HG03025 (cell line): ENCODE data around the gene DMBT1.

Experiments
- ATAC-seq: cut with Tn5 transposase; IDR thresholded peaks from one replicate; pipeline ENCODE4 v1.9.1; 2021; ENCODE audit warnings: mild to moderate bottlenecking, moderate library complexity; ENCODE audit not compliant: unreplicated experiment, low FRiP score

Gene DMBT1

DNA sequence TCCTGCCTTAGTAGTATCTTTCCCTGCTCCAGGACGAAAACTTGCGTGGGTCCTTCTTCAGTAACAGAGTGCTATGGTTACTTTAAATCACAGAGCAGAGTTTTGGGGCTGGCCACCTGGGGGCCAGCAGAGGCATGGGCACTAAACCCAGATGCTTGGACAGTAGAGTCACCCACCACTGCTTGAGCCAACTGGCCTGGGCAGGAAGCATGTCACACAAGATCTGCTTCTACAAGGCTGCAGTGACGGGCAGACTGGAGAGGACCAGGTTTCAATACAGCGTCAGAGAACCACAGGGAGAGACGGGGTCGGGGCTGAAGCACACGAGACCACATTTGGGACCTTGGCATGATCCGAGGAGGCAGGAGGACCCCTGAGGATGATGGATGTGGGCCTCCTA is 14.3 kb upstream of the DMBT1 start:
- no peak for ATAC-seq

DNA sequence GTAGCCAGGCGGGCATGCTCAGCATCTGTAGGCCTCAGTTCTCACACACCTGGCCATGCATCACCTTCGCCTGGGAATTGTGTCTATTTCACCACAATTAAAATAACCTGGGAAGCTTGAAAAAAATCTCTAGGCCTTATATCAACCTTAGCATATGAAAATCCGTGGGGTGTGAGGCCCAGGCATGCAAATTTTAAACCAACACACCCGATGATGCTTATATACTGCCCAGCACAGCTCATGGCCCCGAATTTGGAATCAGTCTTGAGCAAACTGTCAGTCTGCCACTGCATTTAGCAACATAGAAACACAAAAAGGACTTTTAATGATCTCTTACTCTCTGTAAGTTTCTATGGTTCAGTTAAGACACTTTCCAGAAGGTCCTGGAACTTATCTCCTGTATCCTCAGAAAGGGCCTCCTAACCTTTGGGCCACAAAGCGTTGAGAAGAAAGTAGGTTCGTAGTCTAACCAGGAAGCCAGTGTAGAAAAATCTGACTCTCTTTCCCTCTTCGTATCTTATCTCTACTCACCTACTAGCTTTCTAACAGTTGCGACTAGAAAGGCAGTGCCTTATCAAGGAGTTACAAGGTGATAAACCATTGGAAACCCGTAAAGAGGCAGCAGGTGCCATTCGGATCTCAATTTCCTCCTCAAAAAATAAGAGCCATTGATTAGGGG is 12.0 kb upstream of the DMBT1 start:
- no peak for ATAC-seq

DNA sequence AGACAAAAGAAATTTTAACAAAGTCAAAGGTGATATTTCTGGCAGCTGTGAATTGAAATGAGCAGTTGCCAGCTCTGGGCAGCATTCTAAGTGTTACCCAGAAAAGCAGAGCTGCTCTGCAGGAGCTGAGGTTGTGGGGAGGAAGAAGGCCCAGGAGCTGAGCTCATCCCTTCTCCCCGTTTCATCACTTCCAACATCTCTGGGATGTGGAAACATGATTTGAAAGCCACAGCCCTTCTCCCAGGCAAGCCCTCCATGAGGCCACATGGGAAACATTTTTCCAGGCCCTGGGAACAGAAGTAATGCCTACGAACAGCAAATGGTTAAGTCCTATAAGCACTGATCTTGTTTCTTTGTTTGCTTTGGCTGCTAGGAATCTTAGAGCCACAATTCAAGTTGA is 10.9 kb upstream of the DMBT1 start:
- no peak for ATAC-seq

DNA sequence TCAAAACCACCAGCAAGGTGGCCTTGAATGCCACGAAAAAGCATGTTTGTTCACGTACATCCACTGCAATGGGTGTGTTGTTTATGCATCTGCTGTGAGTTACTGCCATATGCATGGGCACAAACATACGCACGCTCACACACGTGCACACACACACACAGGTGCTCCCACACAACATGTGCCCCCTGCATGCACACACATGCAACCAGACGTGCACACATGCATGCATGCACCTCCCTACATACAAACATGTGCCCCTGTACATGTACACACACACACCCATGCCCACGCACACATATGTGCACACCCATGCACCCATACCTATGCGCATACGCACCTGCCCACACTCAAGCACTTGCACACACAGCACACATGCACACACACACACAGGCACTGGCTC is 10.1 kb upstream of the DMBT1 start:
- no peak for ATAC-seq

DNA sequence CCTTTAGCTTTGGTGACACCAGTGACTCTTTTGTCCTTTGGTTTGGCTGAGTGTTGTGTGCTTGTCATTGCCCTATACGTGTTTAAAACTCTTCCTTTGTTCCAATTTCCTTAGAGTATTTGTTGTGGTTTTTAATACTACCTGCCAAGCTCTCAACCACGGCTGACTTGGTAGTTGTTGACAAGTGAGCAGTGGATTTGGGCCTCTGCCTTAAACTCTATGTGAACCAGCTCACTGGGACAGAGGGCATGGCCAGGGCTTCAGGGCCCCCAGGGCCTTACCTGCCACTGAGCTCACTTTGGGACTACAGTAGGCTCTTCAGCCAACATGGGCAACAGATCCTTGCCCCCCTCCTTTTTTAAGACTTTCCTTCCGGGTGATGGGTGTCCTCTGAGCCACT is 9.6 kb upstream of the DMBT1 start:
- ATAC-seq: no peak

DNA sequence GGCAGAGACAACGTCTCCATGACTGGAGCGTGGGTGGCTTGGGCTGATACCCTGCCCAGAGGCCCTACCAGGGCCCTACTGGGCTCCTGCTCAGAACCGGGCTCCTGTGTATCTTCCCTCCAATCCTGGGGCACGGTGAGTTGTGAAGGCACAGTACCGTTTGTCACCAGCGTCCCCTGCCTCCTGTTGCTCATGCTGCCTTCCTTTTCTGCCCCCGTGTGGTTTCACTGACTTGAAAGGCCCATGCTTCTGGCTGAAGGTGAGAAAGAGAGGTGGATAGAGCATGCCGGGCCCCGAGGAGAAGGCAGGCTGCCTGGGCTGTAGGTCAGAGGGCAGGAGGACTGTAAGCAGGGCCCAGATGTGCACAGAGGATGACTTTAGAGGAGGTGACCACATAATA is 9.1 kb upstream of the DMBT1 start:
- ATAC-seq: no peak

DNA sequence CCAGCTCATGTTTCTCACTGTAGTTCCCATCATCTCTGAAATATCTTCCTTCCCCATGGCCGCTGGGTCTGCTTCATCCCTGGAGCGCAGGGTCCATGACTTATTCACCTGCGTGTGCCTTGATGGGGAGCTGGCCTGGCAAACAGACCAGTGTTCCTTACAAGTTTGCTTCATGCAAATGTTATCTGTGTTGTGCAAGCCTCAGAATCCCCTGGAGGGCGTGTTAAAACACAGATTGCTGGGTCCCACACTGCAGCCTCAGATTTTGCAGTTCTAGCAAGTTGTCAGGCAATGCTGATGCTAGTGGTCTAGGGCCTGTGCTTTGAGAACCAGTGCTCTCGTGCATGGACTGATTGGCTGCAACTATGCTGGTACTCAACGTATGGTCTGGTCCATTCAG is 7.2 kb upstream of the DMBT1 start:
- ATAC-seq: no peak

DNA sequence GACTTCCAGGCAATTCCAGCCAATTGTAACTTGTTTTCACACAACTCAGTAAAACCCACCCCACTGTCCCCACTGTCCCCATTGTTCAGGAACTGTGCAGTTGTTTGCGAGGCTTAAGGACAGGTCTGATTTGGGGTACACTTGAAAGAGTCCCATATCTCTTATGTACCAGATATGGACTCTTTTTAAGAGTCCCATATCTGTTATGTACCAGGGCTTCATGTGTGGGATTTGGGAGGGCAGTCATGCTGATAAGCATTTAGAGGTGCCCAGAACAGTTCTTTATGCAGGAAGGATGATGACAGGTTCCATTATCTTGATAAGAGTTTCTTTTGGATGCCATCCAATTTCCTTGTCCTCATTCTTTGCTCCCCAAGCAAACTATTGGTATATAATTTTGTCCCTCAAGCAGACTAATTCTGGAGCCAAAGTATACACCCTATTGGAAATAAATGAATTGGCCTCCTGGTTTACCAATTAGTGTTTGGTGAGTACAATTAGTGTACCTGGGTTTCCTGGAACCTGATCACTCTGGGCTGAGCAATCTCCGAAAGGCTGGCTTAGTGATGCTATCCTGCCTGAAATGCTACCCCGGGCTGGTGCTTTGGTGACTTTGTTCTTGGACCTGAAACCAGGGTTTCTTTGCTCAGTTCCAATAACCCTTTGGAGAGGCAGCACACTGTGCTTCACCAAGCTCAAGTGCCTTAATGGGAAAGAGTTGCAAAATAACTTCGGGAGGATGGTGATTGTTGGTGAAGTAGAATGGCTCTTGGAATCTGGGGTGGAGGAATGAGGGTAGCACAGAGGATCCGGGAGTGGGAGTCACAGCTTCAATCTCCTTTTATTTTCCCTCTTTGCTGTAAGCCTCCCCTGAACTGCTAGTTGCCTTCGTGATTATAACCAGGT is 6.2 kb upstream of the DMBT1 start:
- ATAC-seq: no peak

DNA sequence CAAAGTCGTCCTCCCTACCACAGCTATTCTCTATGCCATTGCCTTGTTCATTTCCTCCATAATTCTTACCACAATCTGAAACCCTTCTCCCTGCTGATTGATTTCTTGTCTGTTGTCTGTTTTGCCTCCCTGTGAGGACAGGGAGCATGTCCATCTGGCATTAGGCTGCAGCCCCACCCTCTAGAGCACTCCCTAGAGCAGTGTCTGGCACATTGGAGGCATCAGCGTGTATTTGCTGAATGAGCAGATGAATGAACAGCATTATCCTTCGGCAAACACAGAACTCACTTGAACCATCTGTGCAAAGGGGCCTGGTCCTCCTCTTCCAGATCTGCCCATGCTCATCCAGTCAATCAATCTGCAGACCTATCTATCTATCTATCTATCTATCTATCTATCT is 5.1 kb upstream of the DMBT1 start:
- ATAC-seq: no peak

DNA sequence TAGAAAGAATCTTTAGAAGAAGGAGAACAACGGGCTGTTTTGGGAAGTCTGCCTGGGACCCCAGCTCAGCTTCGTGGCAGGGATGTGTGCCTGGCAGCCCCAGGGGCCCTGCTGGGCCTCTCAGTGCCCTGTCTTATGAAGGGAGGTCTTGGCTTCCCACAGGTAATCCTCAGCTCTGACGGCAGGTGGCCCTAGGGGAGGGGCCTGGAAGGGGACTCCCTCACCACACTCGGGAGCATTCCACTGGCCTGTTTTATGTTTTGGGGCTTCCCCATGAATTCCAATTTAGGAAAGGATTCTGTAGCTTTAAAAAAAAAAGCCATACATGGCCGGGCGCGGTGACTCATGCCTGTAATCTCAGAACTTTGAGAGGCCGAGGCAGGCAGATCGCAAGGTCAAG is 3.0 kb upstream of the DMBT1 start:
- no peak for ATAC-seq

DNA sequence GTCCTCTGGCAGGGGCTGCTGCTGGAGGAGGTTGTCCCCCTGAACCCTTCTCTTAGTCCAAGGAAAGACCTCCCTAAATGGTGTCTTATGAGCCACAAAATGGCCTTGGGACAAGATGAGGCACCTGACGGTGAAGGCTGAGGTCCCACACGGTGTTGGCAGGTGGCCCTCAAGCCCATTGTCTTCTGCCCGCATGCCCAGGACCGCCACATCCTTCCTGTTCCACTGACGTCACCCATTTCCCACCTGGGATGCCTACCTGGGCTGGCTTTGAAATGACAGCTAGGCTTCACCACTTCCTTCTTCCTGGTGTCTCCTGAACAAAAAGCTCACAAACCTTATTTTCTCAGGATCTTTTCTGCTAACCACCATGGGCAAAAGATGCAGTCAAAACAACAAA is 2.1 kb upstream of the DMBT1 start:
- ATAC-seq: no peak

DNA sequence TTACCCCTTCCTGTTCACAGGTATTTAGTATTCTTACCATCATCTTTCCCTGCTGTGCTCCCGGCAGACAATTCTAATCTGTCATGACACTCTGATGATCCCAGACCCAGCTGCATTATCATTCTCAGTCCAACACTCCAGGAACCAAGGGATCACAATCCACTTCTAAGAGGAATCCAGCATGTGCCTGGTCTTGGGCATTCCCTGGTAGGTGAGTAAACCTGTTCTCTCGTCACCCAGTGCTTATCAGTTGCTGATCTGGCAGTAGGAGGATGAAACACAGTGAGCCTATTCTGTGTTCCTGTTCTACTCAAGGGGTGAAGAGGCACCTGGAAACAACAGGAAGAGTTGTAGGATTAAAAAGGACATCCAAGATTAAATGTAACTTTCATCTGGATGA is 1.3 kb upstream of the DMBT1 start:
- ATAC-seq: no peak

DNA sequence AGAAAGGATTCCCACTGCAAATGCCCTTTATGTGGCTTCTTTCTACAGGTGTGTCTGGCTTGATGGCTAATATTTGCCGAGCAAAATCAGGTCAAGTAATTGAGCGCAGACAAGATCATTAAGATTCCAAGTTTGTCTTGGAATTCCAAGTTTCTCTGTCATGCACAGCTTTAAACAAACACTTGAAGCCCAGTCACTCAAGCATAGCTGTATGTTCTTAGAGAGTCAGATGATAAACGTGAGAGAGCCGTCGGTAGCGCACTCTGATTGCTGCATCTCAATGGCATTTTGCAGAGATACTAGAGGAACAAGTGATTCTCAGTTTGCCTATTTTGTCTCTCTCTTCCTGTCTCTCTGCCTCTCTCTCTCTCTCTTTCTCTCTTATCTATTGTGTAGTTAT is 658 bp downstream of the DMBT1 start:
- ATAC-seq: no peak

DNA sequence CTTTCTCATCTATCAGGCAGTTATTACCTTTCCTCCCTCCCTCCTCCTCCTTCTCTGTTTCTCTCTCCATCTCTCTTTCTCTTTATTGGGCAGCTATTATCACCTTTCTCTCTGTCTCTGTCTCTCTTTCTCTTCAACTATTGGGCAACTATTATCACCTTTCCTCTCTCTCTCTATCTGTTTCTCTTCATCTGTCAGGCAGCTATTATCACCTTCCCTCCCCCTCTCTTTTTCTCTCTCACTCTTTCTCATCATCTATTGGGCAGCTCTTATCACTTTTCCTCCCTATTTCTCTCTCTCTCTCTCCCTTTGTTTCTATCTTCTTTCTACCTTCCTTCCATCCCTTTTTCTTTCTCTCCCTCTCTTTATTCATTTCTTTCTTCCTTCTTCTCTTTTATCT is 1.2 kb downstream of the DMBT1 start:
- ATAC-seq: no peak

DNA sequence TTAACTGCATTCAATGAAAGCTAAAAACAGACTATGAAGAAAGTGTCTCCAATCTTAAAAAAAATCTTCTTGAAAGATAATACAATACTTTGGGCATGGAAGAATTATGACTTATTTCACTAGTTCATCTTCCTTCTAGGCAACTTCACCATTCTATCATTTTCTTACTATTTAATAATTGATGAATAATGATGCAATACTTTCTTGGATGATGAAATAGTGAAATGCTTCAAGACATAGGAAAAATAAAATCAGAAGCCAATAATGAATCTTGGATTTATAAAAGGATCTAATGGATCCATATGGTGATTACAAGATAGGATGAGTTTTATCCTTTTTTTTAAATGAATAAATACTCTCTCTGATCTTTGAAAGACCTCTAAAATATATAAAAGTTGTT is 4.4 kb downstream of the DMBT1 start:
- ATAC-seq: no peak

DNA sequence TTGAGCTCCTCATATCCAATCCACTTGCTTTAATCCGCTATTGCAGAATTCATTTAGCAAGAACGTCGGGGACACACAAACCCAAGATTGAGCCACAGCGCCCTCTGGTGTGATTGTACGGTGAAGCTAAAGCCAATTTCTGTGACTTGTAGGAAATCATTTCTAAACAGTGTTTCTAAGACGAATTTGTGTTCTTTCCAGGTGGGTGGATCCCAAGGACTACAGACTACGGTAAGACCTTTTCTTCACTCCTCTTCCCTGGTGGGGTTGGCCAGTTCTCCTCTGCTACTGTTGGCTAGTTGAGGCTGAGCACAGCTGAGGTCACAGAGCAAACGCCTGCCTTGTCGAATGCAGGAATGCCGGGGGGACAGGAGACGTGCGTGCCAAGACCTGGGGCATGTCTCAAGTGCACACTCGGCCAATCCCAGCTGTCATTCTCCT is 5.2 kb downstream of the DMBT1 start:
- ATAC-seq: no peak

DNA sequence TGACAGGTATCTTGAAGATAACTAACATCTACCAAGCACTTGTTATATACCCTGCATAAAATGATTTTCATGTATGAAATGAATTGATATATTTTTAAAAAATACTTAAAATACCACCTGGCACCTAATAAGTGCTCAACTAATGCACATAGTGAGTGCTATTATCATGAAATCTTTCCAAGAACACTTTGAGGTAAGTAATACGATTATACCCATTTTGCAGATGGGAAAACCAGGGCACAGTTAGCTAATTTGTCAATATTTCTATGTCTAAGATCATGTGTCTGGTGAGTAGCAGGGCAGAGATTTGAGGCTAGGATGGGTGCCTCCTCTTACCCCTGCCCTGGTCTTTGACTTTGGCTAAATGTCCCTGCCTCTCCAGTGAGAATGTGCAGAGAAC is 6.1 kb downstream of the DMBT1 start:
- ATAC-seq: no peak

DNA sequence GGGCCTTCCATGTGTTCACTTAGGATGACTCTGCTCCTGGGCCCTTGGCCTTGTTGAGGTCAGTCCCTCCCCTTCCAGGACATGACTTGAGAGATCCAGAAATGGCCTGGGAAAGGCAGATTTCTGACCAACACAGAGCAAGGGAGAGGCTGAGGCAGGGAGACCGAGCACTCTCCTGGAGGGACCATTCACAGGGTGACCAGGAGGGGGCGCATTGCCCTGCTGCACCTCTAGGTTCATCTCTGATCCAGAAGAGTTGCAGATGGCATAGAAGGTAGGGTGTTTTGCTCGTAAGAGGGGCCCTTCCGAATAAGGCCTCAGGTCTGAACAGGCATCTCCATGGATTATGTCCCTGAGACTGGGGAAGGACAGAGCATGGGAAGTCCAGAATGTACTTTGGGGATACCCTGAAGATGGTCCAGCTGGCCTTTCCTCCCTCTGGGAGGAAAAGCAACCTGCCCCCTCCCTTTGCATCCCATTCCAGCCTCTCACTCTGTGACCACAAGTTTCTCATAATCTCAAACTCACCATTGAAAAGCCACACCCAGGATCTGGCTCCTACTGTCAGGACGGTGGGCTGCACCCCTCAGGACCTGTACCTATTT is 6.6 kb downstream of the DMBT1 start:
- ATAC-seq: no peak

DNA sequence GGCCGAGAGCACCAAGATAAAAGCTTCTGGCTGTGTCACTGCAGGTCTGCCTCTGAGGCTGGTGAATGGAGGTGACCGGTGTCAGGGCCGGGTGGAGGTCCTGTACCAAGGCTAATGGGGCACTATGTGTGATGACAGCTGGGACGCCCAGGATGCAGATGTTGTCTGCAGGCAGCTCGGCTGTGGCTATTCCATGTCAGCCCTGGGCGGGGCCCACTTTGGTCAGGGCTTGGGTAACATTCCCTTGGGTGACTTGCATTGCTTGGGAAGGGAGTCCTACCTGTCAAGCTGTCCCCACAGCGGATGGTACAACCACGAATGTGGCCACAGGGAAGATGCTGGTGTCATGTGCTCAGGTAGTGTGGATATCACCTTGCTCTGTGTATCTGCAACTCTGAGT is 8.0 kb downstream of the DMBT1 start:
- no peak for ATAC-seq

DNA sequence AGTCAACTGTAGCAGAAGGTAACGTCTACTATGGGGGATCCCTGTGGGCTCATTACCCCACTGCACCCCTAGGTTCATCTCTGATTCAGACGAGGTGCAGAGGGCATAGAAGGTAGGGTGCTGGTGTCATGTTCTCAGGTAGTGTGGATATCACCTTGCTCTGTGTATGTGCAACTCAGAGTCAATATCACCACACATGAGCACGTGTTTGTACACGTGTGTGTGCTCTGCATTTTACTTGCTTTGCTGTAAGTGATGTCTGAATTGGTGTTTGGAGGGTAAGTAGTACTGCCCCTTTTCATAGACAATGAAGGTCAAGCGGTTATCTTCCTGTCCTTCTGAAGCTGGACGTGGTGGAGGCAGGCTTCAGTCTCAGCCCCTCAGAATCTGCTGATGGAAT is 10.4 kb downstream of the DMBT1 start:
- ATAC-seq: no peak

DNA sequence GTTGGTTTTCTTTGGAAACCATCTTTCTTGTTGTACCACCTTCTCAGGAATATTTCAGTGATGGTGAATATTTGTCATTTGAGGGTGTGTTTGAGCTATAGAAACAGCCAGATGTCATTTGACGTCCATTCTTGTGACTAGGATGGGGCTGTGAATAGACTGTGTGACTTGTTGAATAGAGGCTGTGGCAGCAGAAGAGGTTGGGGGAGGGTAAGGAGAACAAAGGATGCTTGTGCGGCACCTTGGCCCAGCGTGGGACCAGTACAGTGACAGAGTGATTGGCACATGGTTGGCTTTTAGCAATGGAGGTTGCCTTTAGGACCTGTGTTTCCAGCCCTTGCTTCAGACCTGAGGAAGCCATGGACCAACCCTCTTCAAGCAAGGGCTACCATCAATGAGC is 11.3 kb downstream of the DMBT1 start:
- ATAC-seq: no peak

DNA sequence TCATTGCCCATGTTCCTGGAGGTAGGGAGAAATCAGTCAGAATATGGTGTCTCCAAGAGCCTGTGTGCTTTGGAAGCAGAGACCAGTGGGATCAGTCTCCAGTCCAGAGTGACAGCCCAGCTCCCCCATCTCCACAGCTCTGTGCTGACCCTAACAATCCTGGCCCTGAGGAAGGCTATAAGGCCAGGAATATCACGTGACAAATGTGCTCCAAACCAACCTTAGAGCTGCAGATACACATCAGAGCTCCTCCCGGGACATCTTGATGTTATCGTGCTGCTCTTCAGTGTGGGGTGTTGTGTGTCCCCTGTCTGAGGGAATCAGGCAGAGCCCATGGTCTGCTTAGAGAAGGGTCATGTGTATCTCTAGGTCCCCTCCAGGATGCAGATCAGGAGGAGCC is 15.2 kb downstream of the DMBT1 start:
- no peak for ATAC-seq
